Measurements from ENCODE around the gene GSTA2. TPM values are rescaled to one million over a fixed set of nuclear protein-coding genes. Genes with fewer than 3 reads are reported as not detected.

The GSTA2 gene
- total and polyA plus RNA-seq, 2 of the 13 experiments (the other 11 are each of a cell fraction or from before 2014, with no cell fraction given) = 0.75 to 13.7 TPM

DNA sequence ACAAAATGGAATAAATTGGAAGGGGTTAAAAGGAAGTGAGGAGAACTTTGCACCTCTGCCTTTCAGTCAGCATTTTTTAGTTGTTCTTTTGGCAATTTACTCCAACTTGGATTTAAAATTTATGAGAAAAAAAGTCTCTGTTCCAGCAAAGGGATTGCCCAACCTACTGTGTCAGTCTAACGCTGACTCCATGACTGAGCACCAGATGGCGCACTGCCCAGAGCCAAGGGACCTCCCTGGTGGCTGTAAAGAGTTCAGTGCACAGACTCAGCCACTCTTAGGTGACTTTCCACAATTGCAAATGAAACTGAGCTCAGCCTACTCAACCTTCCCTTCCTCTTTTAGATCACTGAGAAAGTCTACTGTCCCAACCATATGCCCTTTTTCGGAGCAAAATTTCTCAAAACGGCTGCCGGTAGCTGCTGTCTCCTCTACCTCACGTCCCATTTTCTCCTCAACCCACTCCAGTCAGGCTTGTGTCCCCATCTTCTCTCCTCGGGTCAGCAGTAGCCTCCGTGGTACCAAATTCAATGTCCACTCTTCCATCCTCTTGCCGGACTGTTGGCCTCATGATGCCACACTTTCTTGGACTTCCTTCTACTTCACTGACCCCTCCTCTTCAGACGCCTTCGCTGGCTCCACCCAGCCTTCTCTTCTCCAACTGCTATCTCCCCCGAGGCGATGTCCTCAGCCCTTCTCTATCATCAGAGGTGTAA, 38.7 kb downstream of the GSTA2 start (continued):
- TF ChIP-seq ZSCAN25 (CRISPR knock-in tag; IDR thresholded peaks at IDR 0.05) (no peak), CEBPB (IDR thresholded peaks at IDR 0.05; ENCODE audit: borderline replicate concordance, low read depth, low read length) (peak; percentile 96), SRF (IDR thresholded peaks at IDR 0.05; ENCODE audit: low read depth, low read length) (no peak), ZNF672 (CRISPR knock-in tag; IDR thresholded peaks at IDR 0.05) (no peak), PHF5A (CRISPR knock-in tag; IDR thresholded peaks at IDR 0.05; ENCODE audit: low read depth, unreplicated experiment) (no peak), RAD21 (CRISPR knock-in tag; IDR thresholded peaks at IDR 0.05) (peak; percentile 97), ZNF180 (CRISPR knock-in tag; IDR thresholded peaks at IDR 0.05; ENCODE audit: borderline replicate concordance, low read depth) (no peak), LCORL (IDR thresholded peaks at IDR 0.05) (no peak), LCORL (CRISPR knock-in tag; IDR thresholded peaks at IDR 0.05) (0 out of 2 replicates have a peak, but pooled peaks have one; percentile 19), TEAD3 (CRISPR knock-in tag; optimal IDR thresholded peaks at IDR 0.05; ENCODE audit: borderline replicate concordance) (peak; percentile 78), ZNF160 (CRISPR knock-in tag; IDR thresholded peaks at IDR 0.05) (no peak), NCOA1 (CRISPR knock-in tag; IDR thresholded peaks at IDR 0.05) (no peak), KLF6 (CRISPR knock-in tag; IDR thresholded peaks at IDR 0.05) (no peak), ZNF572 (CRISPR knock-in tag; IDR thresholded peaks at IDR 0.05) (no peak), ZNF326 (CRISPR knock-in tag; IDR thresholded peaks at IDR 0.05; ENCODE audit: borderline replicate concordance) (no peak), ZNF567 (CRISPR knock-in tag; IDR thresholded peaks at IDR 0.05; ENCODE audit: borderline replicate concordance) (peak; percentile 95; the same call in 1 of the 2 replicates)
- TF ChIP-seq, protein P1, sequence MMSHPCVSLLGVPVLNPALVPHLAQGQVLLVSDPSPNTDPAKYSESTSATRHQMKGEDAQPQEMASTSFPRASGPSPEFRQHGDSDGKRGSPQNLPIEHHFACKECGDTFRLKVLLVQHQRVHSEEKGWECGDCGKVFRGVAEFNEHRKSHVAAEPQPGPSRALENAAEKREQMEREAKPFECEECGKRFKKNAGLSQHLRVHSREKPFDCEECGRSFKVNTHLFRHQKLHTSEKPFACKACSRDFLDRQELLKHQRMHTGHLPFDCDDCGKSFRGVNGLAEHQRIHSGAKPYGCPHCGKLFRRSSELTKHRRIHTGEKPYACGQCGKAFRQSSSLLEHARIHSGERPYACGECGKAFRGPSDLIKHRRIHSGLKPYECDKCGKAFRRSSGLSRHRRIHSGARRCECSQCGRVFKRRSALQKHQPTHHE (CRISPR knock-in tag; IDR thresholded peaks at IDR 0.05; ENCODE audit: borderline replicate concordance) = no peak
- TF ChIP-seq, protein P2, sequence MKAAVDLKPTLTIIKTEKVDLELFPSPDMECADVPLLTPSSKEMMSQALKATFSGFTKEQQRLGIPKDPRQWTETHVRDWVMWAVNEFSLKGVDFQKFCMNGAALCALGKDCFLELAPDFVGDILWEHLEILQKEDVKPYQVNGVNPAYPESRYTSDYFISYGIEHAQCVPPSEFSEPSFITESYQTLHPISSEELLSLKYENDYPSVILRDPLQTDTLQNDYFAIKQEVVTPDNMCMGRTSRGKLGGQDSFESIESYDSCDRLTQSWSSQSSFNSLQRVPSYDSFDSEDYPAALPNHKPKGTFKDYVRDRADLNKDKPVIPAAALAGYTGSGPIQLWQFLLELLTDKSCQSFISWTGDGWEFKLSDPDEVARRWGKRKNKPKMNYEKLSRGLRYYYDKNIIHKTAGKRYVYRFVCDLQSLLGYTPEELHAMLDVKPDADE (CRISPR knock-in tag; IDR thresholded peaks at IDR 0.05) = no peak
- TF ChIP-seq, protein P3, sequence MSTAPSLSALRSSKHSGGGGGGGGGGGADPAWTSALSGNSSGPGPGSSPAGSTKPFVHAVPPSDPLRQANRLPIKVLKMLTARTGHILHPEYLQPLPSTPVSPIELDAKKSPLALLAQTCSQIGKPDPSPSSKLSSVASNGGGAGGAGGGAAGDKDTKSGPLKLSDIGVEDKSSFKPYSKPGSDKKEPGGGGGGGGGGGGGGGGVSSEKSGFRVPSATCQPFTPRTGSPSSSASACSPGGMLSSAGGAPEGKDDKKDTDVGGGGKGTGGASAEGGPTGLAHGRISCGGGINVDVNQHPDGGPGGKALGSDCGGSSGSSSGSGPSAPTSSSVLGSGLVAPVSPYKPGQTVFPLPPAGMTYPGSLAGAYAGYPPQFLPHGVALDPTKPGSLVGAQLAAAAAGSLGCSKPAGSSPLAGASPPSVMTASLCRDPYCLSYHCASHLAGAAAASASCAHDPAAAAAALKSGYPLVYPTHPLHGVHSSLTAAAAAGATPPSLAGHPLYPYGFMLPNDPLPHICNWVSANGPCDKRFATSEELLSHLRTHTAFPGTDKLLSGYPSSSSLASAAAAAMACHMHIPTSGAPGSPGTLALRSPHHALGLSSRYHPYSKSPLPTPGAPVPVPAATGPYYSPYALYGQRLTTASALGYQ (CRISPR knock-in tag; IDR thresholded peaks at IDR 0.05) = no peak
- TF ChIP-seq, protein P4, sequence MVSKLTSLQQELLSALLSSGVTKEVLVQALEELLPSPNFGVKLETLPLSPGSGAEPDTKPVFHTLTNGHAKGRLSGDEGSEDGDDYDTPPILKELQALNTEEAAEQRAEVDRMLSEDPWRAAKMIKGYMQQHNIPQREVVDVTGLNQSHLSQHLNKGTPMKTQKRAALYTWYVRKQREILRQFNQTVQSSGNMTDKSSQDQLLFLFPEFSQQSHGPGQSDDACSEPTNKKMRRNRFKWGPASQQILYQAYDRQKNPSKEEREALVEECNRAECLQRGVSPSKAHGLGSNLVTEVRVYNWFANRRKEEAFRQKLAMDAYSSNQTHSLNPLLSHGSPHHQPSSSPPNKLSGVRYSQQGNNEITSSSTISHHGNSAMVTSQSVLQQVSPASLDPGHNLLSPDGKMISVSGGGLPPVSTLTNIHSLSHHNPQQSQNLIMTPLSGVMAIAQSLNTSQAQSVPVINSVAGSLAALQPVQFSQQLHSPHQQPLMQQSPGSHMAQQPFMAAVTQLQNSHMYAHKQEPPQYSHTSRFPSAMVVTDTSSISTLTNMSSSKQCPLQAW (CRISPR knock-in tag; IDR thresholded peaks at IDR 0.05) = peak; percentile 51; the same call in 1 of the 2 replicates
- TF ChIP-seq, protein P5, sequence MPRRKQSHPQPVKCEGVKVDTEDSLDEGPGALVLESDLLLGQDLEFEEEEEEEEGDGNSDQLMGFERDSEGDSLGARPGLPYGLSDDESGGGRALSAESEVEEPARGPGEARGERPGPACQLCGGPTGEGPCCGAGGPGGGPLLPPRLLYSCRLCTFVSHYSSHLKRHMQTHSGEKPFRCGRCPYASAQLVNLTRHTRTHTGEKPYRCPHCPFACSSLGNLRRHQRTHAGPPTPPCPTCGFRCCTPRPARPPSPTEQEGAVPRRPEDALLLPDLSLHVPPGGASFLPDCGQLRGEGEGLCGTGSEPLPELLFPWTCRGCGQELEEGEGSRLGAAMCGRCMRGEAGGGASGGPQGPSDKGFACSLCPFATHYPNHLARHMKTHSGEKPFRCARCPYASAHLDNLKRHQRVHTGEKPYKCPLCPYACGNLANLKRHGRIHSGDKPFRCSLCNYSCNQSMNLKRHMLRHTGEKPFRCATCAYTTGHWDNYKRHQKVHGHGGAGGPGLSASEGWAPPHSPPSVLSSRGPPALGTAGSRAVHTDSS (CRISPR knock-in tag; conservative IDR thresholded peaks at IDR 0.05) = no peak
